GM10248 (cell line): ENCODE data around the gene PIGV.
"Not testable (repeated sequence)": the region's sequence is repeated elsewhere in the genome, so short reads cannot be mapped to it uniquely, and the experiment has no call there.

Source experiments
- CTCF ChIA-PET: fragments of 300-600 bp; sonication (Branson Sonifier 250); formaldehyde crosslinking; extraction: SDS; loops from one replicate; lab custom pipeline; 2021; ENCODE audit warnings: antibody characterized with exemption; lab: Yijun Ruan, JAX
- POLR2A ChIA-PET: fragments of 350-650 bp; sonication (Branson Sonifier 250); formaldehyde crosslinking; extraction: SDS; loops from one replicate; lab custom pipeline; 2020; ENCODE audit warnings: antibody characterized with exemption; lab: Yijun Ruan, JAX
- DNase-seq: peaks from one replicate; pipeline ENCODE4 v3.0.0; 2012; ENCODE audit errors: extremely low spot score
- TF ChIP-seq, protein P1 (sequence below): IDR thresholded peaks from 2 replicates; pipeline ENCODE4 v1.5.1; 2012; ENCODE audit warnings: mild to moderate bottlenecking, low read depth; ENCODE audit errors: extremely low read depth, missing control alignments, control extremely low read depth

The PIGV gene

GRCh38 chr1:26838474-26839338 is 51.0 kb downstream of the PIGV start:
- ChIA-PET POLR2A (interaction anchor here (0.5 to 1.2 kb wide), 5 partner anchors 9 to 522 kb away, joined by 3 to 10 read pairs (median 3); partner anchors contain the start of gene GPATCH3), CTCF (interaction anchor here (0.7 to 4.9 kb wide), 19 partner anchors 10 to 239 kb away, joined by 3 to 39 read pairs (median 6); partner anchors contain the start of genes SFN and ZDHHC18)
- TF ChIP-seq, protein P1, sequence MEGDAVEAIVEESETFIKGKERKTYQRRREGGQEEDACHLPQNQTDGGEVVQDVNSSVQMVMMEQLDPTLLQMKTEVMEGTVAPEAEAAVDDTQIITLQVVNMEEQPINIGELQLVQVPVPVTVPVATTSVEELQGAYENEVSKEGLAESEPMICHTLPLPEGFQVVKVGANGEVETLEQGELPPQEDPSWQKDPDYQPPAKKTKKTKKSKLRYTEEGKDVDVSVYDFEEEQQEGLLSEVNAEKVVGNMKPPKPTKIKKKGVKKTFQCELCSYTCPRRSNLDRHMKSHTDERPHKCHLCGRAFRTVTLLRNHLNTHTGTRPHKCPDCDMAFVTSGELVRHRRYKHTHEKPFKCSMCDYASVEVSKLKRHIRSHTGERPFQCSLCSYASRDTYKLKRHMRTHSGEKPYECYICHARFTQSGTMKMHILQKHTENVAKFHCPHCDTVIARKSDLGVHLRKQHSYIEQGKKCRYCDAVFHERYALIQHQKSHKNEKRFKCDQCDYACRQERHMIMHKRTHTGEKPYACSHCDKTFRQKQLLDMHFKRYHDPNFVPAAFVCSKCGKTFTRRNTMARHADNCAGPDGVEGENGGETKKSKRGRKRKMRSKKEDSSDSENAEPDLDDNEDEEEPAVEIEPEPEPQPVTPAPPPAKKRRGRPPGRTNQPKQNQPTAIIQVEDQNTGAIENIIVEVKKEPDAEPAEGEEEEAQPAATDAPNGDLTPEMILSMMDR, result no peak
- DNase-seq, result peak; percentile 87

- no peak for DNase-seq
- ChIA-PET POLR2A (interaction anchor here (0.7 to 1.2 kb wide), 4 partner anchors 9 to 61 kb away, joined by 3 to 10 read pairs (median 4); partner anchors contain the start of gene GPATCH3), CTCF (interaction anchor here (0.7 to 4.9 kb wide), 15 partner anchors 10 to 240 kb away, joined by 3 to 39 read pairs (median 6); partner anchors contain the start of genes SFN and ZDHHC18)
- TF ChIP-seq, protein P1, result no peak
Observed at GRCh38 chr1:26839339-26839722, 51.6 kb downstream of the PIGV start.

DNA sequence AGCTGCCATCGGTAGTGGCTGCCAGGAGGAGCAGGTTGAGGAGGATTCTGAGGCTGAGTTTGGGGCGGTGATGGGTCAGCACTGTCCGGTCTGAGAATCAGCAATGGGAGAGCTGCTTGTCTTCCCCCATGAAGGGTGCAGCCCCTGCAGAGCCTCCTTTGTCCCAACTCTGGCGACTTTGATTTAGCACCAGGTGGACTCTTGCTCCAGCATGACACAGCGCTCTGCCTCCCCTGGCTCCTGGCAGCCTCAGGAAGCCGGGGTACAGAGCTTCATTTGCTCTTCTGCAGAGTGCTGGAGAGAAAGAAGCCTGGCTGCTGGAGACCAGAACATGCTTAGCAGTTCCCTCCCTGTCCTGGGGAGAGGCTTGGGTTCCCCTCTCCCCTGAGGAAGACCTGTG is 52.0 kb downstream of the PIGV start:
- DNase-seq, result no peak
- ChIA-PET CTCF (interaction anchor here (1.6 to 4.9 kb wide), 6 partner anchors 10 to 47 kb away, joined by 4 to 39 read pairs (median 12); partner anchors contain the start of gene SFN), POLR2A (interaction anchor here (0.6 kb wide), 1 partner anchor 316 kb away, joined by 4 read pairs; no protein-coding TSS in a partner anchor)
- TF ChIP-seq, protein P1, result no peak

DNA sequence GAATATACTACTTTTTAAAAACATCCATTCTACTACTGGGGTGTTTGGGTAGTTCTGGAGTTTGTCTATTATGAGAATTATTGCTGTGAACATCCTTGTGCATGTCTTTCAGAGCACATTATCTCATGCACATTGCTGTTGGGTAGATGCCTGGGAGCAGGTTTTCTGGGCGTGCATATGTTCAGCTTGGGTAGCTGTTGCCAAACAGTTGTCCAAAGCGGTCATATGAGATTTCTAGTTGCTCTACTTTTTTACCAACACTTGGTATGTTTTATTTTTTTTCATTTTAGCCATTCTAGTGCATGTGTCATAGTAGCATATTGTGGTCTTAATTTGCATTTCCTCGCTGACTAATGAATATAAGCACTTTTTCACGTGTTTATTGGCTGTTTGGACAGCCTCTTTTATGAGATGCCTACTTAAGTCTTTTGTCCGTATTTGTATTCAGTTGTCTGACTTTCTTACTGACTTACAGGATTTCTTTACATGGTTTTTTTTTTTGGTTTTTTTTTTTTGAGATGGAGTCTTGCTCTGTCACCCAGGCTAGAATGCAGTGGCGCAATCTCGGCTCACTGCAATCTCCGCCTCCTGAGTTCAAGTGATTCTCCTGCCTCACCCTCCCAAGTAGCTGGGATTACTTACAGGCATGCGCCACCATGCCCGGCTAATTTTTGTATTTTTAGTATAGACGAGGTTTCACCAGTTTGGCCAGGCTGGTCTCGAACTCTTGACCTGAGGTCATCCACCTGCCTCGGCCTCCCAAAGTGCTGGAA is 56.9 kb downstream of the PIGV start:
- POLR2A ChIA-PET, result no interaction called here
- DNase-seq, result no peak
- TF ChIP-seq, protein P1, result no peak
- CTCF ChIA-PET, result interaction anchor here (1.4 kb wide), 1 partner anchor 35 kb away, joined by 3 read pairs; no protein-coding TSS in a partner anchor

- not testable (repeated sequence) for DNase-seq
- ChIA-PET POLR2A (interaction anchor here (0.9 kb wide), 1 partner anchor 9 kb away, joined by 4 read pairs; no protein-coding TSS in a partner anchor), CTCF (interaction anchor here (1.3 to 5.0 kb wide), 2 partner anchors 15 to 246 kb away, joined by 7 to 72 read pairs; partner anchors contain the start of gene SFN)
Observed at GRCh38 chr1:26847826-26848225, 60.1 kb downstream of the PIGV start.
